DND-41 (cell line): ENCODE measurements around the gene FAT3.

Experiments used
- ATAC-seq: fragments of 200-7000 bp; cut with Tn5 transposase; 3 replicates; pipeline ENCODE4 v1.9.1; 2021; ENCODE audit warnings: low read depth; ENCODE audit not compliant: insufficient read depth
- DNase-seq: peaks from one replicate; pipeline ENCODE4 v3.0.0-alpha.2; 2020
- H2AFZ ChIP-seq: 2 replicates; pipeline ENCODE4 v1.6.0; 2012; ENCODE audit warnings: low read depth, low read length
- H3K27ac ChIP-seq: 2 replicates; pipeline ENCODE4 v1.5.1; 2012; ENCODE audit warnings: low read length, inconsistent platforms
- H3K27me3 ChIP-seq: fragments of 200-600 bp; sonication (generic); 2 replicates; pipeline ENCODE4 v1.6.0; 2012; ENCODE audit warnings: low read length, mild to moderate bottlenecking, inconsistent platforms; ENCODE audit not compliant: insufficient read depth, poor library complexity
- H3K36me3 ChIP-seq: 2 replicates; pipeline ENCODE4 v1.5.1; 2012; ENCODE audit warnings: low read length, inconsistent platforms; ENCODE audit not compliant: insufficient read depth
- H3K4me1 ChIP-seq: 2 replicates; pipeline ENCODE4 v1.5.1; 2012; ENCODE audit warnings: mild to moderate bottlenecking, low read length; ENCODE audit not compliant: insufficient read depth
- H3K4me2 ChIP-seq: 2 replicates; pipeline ENCODE4 v1.6.0; 2012; ENCODE audit warnings: mild to moderate bottlenecking, moderate library complexity, low read length, inconsistent platforms; ENCODE audit not compliant: insufficient read depth
- H3K4me3 ChIP-seq, 2 experiments: fragments of 200-600 bp in 1 of 2; shearing (Covaris generic) in 1 of 2; 2 replicates each; pipeline ENCODE4 v1.5.1; 2012 to 2016; ENCODE audit warnings: inconsistent platforms in 2 of 2, low read length in 2 of 2, mild to moderate bottlenecking in 2 of 2, low read depth in 1 of 2, moderate library complexity in 1 of 2
- H3K79me2 ChIP-seq: 2 replicates; pipeline ENCODE4 v1.6.0; 2012; ENCODE audit warnings: low read length, inconsistent platforms; ENCODE audit not compliant: insufficient read depth
- H3K9ac ChIP-seq: 2 replicates; pipeline ENCODE4 v1.6.0; 2012; ENCODE audit warnings: low read depth, mild to moderate bottlenecking, inconsistent platforms, low read length, moderate library complexity
- H3K9me3 ChIP-seq: 2 replicates; pipeline ENCODE4 v1.5.1; 2012; ENCODE audit warnings: low read length, moderate library complexity, mild to moderate bottlenecking, inconsistent platforms; ENCODE audit not compliant: insufficient read depth, severe bottlenecking
- H4K20me1 ChIP-seq: 2 replicates; pipeline ENCODE4 v1.6.0; 2012; ENCODE audit warnings: low read length; ENCODE audit not compliant: insufficient read depth
- CTCF ChIP-seq: IDR thresholded peaks from 2 replicates; pipeline ENCODE4 v1.5.1; 2012; ENCODE audit warnings: borderline replicate concordance, low read length, moderate library complexity, mild to moderate bottlenecking; ENCODE audit not compliant: poor library complexity, severe bottlenecking; ENCODE audit errors: extremely low read depth
- EZH2 ChIP-seq: IDR thresholded peaks from 3 replicates; pipeline ENCODE4 v1.6.1; 2012; ENCODE audit warnings: borderline replicate concordance, low read depth, mild to moderate bottlenecking, moderate library complexity, low read length, inconsistent platforms; ENCODE audit not compliant: severe bottlenecking

FAT3 gene

DNA sequence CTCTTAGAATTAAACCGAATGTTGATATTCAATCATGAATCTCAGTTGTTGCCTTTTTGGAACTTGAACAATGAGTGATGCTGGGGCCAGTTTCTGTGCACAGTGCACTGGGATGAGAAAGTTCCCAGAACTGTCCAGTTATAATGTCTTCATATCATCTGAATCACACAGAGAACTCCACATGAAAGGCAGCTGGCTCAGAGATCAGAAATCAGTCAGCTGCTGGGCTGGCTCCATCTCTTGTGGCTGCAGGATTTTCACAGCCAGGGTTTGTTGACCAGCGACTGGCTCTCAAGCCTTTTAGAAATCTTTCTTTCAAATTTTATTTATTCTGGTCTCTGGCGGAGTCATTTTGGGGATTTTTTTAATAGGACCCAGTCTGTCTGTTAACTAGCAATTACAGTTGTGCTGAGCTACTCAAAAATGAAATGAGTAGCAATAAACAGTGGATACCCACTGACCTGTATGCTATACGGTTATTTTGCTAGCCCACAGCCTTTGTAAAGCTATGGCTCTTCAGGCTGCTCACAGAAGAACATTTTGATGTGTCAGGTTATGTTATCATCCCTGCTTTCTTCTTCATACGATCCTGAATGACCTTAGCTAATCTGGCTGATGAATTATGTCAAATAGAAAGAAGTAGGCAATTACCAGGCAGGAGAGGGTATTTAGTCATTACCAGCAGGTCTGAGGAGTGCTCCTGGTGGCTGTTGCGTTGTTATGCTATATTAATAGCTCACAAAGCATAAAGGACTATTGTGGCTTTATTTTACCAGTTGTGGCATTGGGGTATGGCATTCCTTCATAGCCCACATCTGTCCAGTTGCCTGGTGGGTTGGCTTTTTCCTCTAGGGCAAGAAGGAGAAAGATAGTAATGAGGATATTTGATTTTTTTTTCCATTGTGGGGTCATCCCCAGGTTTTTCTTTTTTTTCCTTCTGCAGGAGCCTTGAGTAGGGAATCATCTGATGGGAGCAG is 3.6 kb downstream of the FAT3 start:
- Histone ChIP-seq H3K27ac (no peak overlapping the region), H3K4me3 (no peak overlapping the region), H3K4me2 (no peak overlapping the region), H3K9me3 (peaks cover 3% of the 10 kb centered on the region), H3K36me3 (no peaks in the 10 kb centered on the region), H2AFZ (no peak overlapping the region), H4K20me1 (no peaks in the 10 kb centered on the region), H3K79me2 (no peaks in the 10 kb centered on the region), H3K4me1 (peaks cover 5% of the 10 kb centered on the region; the same call in 1 of the 2 replicates), H3K9ac (no peak overlapping the region), H3K27me3 (no peaks in the 10 kb centered on the region)
- no peak for ATAC-seq
- no peak for DNase-seq
- TF ChIP-seq CTCF (no peak), EZH2 (no peak)

GRCh38 chr11:92236856-92237255 is 12.2 kb downstream of the FAT3 start:
- Histone ChIP-seq H3K9me3 (no peaks in the 10 kb centered on the region), H3K9ac (no peak overlapping the region), H3K4me1 (0 out of 2 replicates have a peak, but pooled peaks cover 1% of the 10 kb centered on the region), H3K79me2 (no peaks in the 10 kb centered on the region), H3K36me3 (no peaks in the 10 kb centered on the region), H4K20me1 (no peaks in the 10 kb centered on the region), H3K4me2 (no peak overlapping the region), H3K27ac (no peak overlapping the region), H3K4me3 (no peak overlapping the region), H3K27me3 (no peaks in the 10 kb centered on the region), H2AFZ (no peak overlapping the region)
- ATAC-seq (no peak), DNase-seq (no peak)
- TF ChIP-seq EZH2 (no peak), CTCF (no peak)

- Histone ChIP-seq H3K9me3 (no peaks in the 10 kb centered on the region), H3K4me1 (no peaks in the 10 kb centered on the region), H3K79me2 (no peaks in the 10 kb centered on the region), H3K4me3 (no peak overlapping the region), H3K4me2 (no peak overlapping the region), H3K9ac (no peak overlapping the region), H3K27me3 (no peaks in the 10 kb centered on the region), H3K27ac (no peak overlapping the region), H3K36me3 (no peaks in the 10 kb centered on the region), H4K20me1 (no peaks in the 10 kb centered on the region), H2AFZ (no peak overlapping the region)
- TF ChIP-seq CTCF (no peak), EZH2 (no peak)
- ATAC-seq (no peak), DNase-seq (no peak)
Measured at GRCh38 chr11:92240916-92241315, 16.3 kb downstream of the FAT3 start.
